Middle frontal gyrus (tissue), 1 donor: ENCODE data around the gene HECA.
"Not testable (repeated sequence)": the region's sequence is repeated elsewhere in the genome, so short reads cannot be mapped to it uniquely, and the experiment has no call there.

Source experiments
- DNase-seq: peaks from one replicate; pipeline ENCODE4 v3.0.0-alpha.2; 2015; ENCODE audit warnings: low spot score; ENCODE audit errors: extremely low spot score

HECA gene

GRCh38 chr6:139134817-139135577 lies at the start of gene HECA:
Gene HECA, plus strand, starts transcription at chr6:139135080. Its CDS starts 317 bp downstream, at chr6:139135397.
- DNase-seq: peak; percentile 87

GRCh38 chr6:139091826-139092225 lies 43.1 kb upstream of the HECA start:
- DNase-seq: no peak

GRCh38 chr6:139099984-139100383 lies 34.9 kb upstream of the HECA start:
- DNase-seq: no peak

GRCh38 chr6:139107051-139107450 lies 27.8 kb upstream of the HECA start:
- no peak for DNase-seq

GRCh38 chr6:139108378-139108777 lies 26.5 kb upstream of the HECA start:
- DNase-seq: no peak

- no peak for DNase-seq
Observed at GRCh38 chr6:139109558-139109957, 25.3 kb upstream of the HECA start.

GRCh38 chr6:139112146-139112545 lies 22.7 kb upstream of the HECA start:
- DNase-seq: no peak

GRCh38 chr6:139112561-139112960 lies 22.3 kb upstream of the HECA start:
- no peak for DNase-seq

- no peak for DNase-seq
Observed at GRCh38 chr6:139114746-139115145, 20.1 kb upstream of the HECA start.

- no peak for DNase-seq
Observed at GRCh38 chr6:139115989-139116758, 18.7 kb upstream of the HECA start.

- no peak for DNase-seq
Observed at GRCh38 chr6:139117734-139118133, 17.1 kb upstream of the HECA start.

- DNase-seq: no peak
Observed at GRCh38 chr6:139119552-139119951, 15.3 kb upstream of the HECA start.

GRCh38 chr6:139122823-139123222 lies 12.1 kb upstream of the HECA start:
- not testable (repeated sequence) for DNase-seq

- no peak for DNase-seq
Observed at GRCh38 chr6:139124887-139125672, 9.8 kb upstream of the HECA start.

- peak; percentile 62 for DNase-seq
Observed at GRCh38 chr6:139126255-139126654, 8.6 kb upstream of the HECA start.

GRCh38 chr6:139126931-139127330 lies 7.9 kb upstream of the HECA start:
- no peak for DNase-seq

GRCh38 chr6:139129284-139129683 lies 5.6 kb upstream of the HECA start:
- no peak for DNase-seq

GRCh38 chr6:139131736-139132280 lies 3.1 kb upstream of the HECA start:
- DNase-seq: no peak

GRCh38 chr6:139133262-139134063 lies 1.4 kb upstream of the HECA start:
- no peak for DNase-seq

- DNase-seq: no peak
Observed at GRCh38 chr6:139134064-139134395, 850 bp upstream of the HECA start.
